Stimulated activated CD8-positive, alpha-beta memory T cell treated with anti-CD3 and anti-CD28 coated beads, Interleukin-7, amount 100 ng/mL, for 4 hours (primary cell): ENCODE data around the gene TCERG1.
"Not testable (repeated sequence)": the region's sequence is repeated elsewhere in the genome, so short reads cannot be mapped to it uniquely, and the experiment has no call there.

Experiments
- DNase-seq, 2 donors: peaks; one replicate each; pipeline ENCODE4 v3.0.0-alpha.2; 2020; ENCODE audit warnings: low read depth in 2 of 2

Gene TCERG1

DNA sequence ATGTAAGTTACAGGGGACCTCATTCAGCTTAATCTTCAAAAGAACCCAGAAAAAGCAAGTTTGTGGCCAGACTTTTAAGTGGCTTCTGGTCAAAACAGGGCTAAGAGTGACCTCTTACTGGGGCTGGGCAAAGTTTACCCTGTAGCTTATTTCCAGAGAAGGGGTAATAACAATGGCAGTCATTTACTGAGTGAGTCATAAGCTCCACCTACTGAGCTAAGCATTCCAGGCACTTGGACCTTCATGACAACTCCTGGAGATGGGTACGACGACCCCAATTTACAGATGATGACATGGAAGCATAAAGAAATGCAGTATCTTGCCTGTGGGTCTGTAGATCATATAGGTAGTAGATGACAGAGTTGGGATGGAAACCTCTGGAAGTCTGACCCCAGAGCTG, 73.6 kb downstream of the TCERG1 start:
- DNase-seq, result no peak

DNA sequence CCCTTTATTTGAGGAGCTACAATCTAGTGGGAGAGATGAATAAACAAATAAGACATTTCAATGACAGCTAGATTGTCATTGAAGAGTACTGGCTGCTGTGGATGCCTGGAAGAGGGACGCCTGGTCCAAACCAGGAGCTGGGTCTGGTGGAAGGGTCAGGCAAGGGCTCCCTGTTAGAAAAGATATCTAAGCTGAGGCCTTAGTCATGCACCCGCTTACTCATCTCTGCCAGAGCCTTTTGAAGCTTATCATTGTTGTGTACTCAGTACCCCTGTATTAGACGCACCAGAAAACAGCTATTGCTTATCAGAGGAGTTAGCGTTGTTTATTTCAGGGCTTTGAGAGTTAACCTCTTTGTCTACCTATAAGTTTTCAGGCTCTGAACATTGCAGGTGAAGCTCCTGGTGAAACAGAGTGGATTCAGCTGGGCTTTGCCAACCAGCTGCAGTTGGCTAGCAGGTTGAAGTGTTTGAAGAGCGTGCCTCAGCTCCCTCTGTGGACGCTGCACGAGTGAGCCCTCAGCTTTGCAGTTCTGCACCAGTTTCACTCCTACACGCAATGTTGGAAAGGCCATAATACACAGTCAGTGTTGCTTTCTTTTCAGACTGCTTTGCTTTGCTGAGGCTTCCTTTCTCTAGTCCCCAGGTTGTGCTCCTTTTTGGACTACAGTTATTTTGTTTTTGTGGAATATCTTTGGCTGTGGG, 74.4 kb downstream of the TCERG1 start:
- no peak for DNase-seq

DNA sequence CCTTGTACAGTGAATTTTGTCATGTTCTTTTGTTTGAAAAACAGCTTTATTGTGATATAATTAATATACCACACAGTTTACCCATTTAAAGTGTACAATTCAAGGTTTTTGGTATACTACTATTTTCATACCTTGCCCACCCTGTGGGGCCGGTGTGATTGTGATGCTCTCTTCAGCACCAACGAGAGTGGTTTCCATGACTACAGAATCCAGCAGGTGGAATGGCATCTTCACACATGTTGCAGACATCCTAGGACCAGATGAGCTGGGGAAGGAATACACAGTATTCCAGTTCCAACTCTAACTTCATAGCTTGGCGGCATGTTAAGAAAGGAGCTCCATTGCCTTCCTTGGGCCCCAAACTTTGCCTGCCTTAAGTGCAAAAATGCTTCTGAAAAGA, 76.6 kb downstream of the TCERG1 start:
- DNase-seq, result no peak

DNA sequence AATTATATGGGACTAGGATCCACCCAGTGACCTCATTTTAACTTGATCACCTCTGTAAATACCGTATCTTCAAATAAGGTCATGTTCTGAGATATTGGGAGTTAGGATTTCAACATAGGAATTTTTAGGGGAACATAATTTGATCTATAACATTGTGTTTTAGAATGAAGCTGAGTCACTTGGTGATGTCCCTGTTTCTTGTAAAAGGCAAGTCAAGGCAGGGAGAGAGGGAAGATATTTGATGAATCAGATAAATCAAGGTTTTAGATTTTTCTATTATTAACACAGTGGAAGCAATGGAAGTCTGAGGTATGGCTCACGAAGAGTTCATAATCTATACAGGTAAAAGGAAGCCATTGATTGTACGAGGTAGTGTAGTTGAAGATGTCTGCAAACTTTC, 80.7 kb downstream of the TCERG1 start:
- DNase-seq, result no peak

GRCh38 chr5:146528236-146528635, 81.1 kb downstream of the TCERG1 start:
- DNase-seq, result no peak

- DNase-seq, result no peak
These were observed 82.9 kb downstream of the TCERG1 start for GRCh38 chr5:146529984-146530383.

GRCh38 chr5:146533260-146533857, 86.2 kb downstream of the TCERG1 start:
- peak; percentile 48 to 56 for DNase-seq

DNA sequence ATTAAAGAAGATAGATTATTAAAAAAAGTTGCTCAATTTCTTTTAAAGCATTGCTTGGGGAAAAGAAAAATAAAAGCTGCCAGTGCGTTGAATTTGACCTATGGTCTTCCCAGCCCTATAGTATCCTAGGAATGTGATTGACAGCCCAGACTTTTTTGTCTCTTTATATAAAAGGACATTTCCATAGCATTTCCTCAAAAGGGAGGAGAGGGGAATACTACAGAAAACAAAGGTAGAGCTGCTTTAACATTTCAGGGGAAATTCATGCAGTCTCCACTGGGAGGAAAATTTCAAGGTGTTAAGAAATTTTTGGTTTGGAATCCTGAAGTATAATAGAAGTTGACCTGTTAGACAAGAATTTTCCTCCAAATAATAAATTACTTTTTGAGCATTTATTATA, 86.7 kb downstream of the TCERG1 start:
- DNase-seq, result no peak

DNA sequence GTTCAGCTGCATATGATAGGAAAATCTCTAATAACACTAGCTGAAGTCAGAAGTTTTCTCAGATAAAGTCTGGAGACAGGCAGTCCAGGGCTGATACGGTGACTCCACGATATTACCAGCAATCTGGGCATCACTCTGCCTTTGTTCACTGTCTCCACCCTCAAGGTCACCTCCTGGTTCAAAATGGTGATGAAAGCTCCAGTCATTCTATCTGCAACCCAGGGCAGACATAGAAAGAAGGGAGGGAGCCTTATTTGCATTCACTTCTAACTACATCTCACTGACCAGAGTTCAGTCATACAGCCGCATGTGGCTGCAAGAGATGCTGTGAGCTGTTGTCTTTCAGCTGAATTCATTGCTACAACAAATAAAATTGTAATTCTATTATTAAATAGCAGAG, 91.3 kb downstream of the TCERG1 start:
- no peak for DNase-seq

- no peak for DNase-seq
These were observed 92.8 kb downstream of the TCERG1 start for GRCh38 chr5:146539973-146540372.

DNA sequence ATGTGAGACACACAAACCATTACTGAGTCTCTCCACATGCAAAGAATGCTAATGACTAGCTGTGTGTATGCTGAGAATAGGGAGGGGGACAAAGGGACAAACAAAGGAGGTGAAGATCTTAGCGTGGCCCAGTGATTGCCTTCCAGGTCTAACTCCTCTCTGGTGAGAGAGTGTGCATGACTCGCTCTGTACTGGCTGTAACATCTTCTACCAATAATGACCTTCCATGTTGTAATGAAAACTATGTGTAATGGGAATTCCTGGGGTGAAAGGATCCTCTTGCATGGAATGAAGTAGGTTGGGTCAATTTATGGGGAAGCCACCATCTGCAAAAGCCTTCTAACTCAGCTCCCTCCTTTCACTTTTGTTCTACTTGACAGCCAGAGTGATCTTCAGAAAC, 93.3 kb downstream of the TCERG1 start:
- DNase-seq, result no peak

GRCh38 chr5:146541958-146542849, 95.1 kb downstream of the TCERG1 start:
- peak; percentile 40 to 47 for DNase-seq

- no peak for DNase-seq
These were observed 97.1 kb downstream of the TCERG1 start for GRCh38 chr5:146544232-146544631.

GRCh38 chr5:146548781-146549449, 101.8 kb downstream of the TCERG1 start:
- DNase-seq, result no peak

- DNase-seq, result no peak
These were observed 102.5 kb downstream of the TCERG1 start for GRCh38 chr5:146549615-146550014.

- no peak for DNase-seq
These were observed 106.3 kb downstream of the TCERG1 start for GRCh38 chr5:146553446-146553845.

- DNase-seq, result not testable (repeated sequence)
These were observed 109.8 kb downstream of the TCERG1 start for GRCh38 chr5:146556884-146557283.

DNA sequence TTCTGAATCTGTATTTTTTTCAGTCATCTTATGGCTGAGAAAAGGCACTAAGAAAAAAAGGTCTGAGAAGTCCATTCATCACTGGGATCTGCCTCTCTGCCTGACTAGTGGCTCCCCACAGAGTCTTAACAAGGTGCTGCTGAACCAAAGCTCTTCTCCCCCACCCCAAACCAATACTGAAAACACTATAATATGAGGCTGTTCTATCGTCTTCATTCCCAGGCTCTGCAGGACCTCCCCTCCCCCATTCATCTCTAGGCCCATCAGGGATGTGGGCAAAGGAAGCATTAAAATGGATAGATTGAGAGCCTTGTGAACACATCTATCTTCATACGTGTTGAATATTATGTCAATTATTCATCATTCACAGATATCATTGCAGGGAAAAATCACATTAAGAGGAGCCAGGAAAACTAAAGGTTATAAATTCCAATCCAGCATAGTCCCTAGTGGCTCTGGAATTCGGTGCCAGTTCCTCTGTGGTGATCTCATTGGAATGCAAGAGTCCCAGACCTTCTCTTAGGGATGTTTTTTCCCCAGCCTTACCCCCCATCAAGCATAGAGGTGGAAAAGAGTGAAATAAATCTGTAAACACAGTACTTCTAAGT, 113.2 kb downstream of the TCERG1 start:
- no peak for DNase-seq
